Common myeloid progenitor, CD34-positive (primary cell): Measurements from ENCODE around the gene MORF4L1.

ENCODE experiments used
- CTCF ChIA-PET: fragments of 350-600 bp; sonication (Branson Sonifier 250); formaldehyde crosslinking; loops from one replicate; lab custom pipeline; 2021; ENCODE audit warnings: antibody characterized with exemption; lab: Charles Lee
- POLR2A ChIA-PET: fragments of 350-600 bp; sonication (Branson Sonifier 250); formaldehyde crosslinking; loops from one replicate; lab custom pipeline; 2021; ENCODE audit warnings: antibody characterized with exemption; lab: Charles Lee
- DNase-seq, 3 donors: peaks; one replicate each; pipeline versions ENCODE4 v3.0.0 to v3.0.0-alpha.2; 2013
- H3K27ac ChIP-seq, 2 experiments: 1 replicate in 1 of 2; 2 replicates in 1 of 2; pipeline ENCODE4 v1.7.0; 2013; ENCODE audit warnings: inconsistent platforms in 2 of 2, low read length in 2 of 2, mild to moderate bottlenecking in 2 of 2, low read depth in 1 of 2, moderate library complexity in 1 of 2; ENCODE audit not compliant: severe bottlenecking in 2 of 2, insufficient read depth in 1 of 2, poor library complexity in 1 of 2
- H3K27me3 ChIP-seq, 5 experiments: replicated peaks in 2 of 5; 1 replicate in 3 of 5; 2 replicates in 2 of 5; pipeline versions ENCODE4 v1.6.1 to v1.7.0; 2013; ENCODE audit warnings: low read length in 4 of 5, mild to moderate bottlenecking in 2 of 5, moderate library complexity in 2 of 5, inconsistent platforms in 1 of 5; ENCODE audit not compliant: insufficient read depth in 5 of 5, control insufficient read depth in 4 of 5
- H3K36me3 ChIP-seq, 4 experiments: 1 replicate in 2 of 4; 2 replicates in 2 of 4; pipeline versions ENCODE4 v1.6.1 to v1.7.0; 2013; ENCODE audit warnings: low read length in 3 of 4, control low read depth in 1 of 4, mild to moderate bottlenecking in 1 of 4; ENCODE audit not compliant: control insufficient read depth in 4 of 4, insufficient read depth in 4 of 4
- H3K4me1 ChIP-seq, 4 experiments: 1 replicate in 3 of 4; 2 replicates in 1 of 4; pipeline versions ENCODE4 v1.6.1 to v1.7.1; 2013; ENCODE audit warnings: low read length in 3 of 4, mild to moderate bottlenecking in 3 of 4, control low read depth in 1 of 4, inconsistent platforms in 1 of 4, moderate library complexity in 1 of 4; ENCODE audit not compliant: control insufficient read depth in 4 of 4, insufficient read depth in 4 of 4; ENCODE audit errors: control extremely low read depth in 1 of 4
- H3K4me3 ChIP-seq, 7 experiments: 1 replicate in 4 of 7; 2 replicates in 3 of 7; pipeline versions ENCODE4 v1.5.1 to v1.7.0; 2013; ENCODE audit warnings: mild to moderate bottlenecking in 7 of 7, low read length in 6 of 7, moderate library complexity in 6 of 7, inconsistent platforms in 2 of 7, low read depth in 2 of 7, control low read depth in 1 of 7; ENCODE audit not compliant: insufficient read depth in 4 of 7, control insufficient read depth in 1 of 7; ENCODE audit errors: extremely low read depth in 1 of 7
- H3K9me3 ChIP-seq, 5 experiments: 1 replicate in 4 of 5; 2 replicates in 1 of 5; pipeline versions ENCODE4 v1.6.1 to v1.7.1; 2013; ENCODE audit warnings: low read length in 4 of 5, mild to moderate bottlenecking in 2 of 5, inconsistent platforms in 1 of 5, low read depth in 1 of 5, moderate library complexity in 1 of 5; ENCODE audit not compliant: control insufficient read depth in 4 of 5, insufficient read depth in 2 of 5; ENCODE audit errors: control extremely low read depth in 1 of 5
- WGBS: methylation state at CpG from one replicate; pipeline ENCODE4 v1.1.5; 2013; ENCODE audit not compliant: insufficient coverage; 5-methylcytosine and 5-hydroxymethylcytosine counted together

Gene MORF4L1

GRCh38 chr15:78933823-78934654, 61.3 kb downstream of the MORF4L1 start:
- Histone ChIP-seq H3K9me3 (no peaks in the 10 kb centered on the region), H3K4me3 (no peak overlapping the region), H3K4me1 (peaks cover 2 to 24% (median 6%) of the 10 kb centered on the region in 4 experiments), H3K27me3 (no peaks in the 10 kb centered on the region), H3K27ac (no peak overlapping the region), H3K36me3 (no peaks in the 10 kb centered on the region)
- WGBS = 91% methylated on average over 18 of the region's 20 CpGs
- CTCF ChIA-PET = no interaction called here
- POLR2A ChIA-PET = no interaction called here
- no peak for DNase-seq

- 75% methylated on average over 3 of the region's 5 CpGs for WGBS
- no peak overlapping the region for H3K27ac ChIP-seq
- H3K36me3 ChIP-seq = no peaks in the 10 kb centered on the region
- H3K27me3 ChIP-seq = no peaks in the 10 kb centered on the region
- CTCF ChIA-PET = interaction anchor here (1.3 kb wide), 1 partner anchor 15 kb away, joined by 3 read pairs; no protein-coding TSS in a partner anchor
- POLR2A ChIA-PET = no interaction called here
- peaks cover 2 to 30% (median 6%) of the 10 kb centered on the region in 4 experiments for H3K4me1 ChIP-seq
- H3K4me3 ChIP-seq = no peak overlapping the region
- DNase-seq = no peak
- no peaks in the 10 kb centered on the region for H3K9me3 ChIP-seq
Observed at GRCh38 chr15:78934655-78935023, 61.9 kb downstream of the MORF4L1 start.

- Histone ChIP-seq H3K9me3 (no peaks in the 10 kb centered on the region), H3K4me1 (peaks cover 2 to 35% (median 6%) of the 10 kb centered on the region in 4 experiments), H3K27ac (no peak overlapping the region), H3K4me3 (peak overlapping the region in 1 of 7 experiments; percentile 29), H3K36me3 (no peaks in the 10 kb centered on the region), H3K27me3 (no peaks in the 10 kb centered on the region)
- ChIA-PET CTCF (no interaction called here), POLR2A (no interaction called here)
- WGBS = 48% methylated on average over 12 of the region's 14 CpGs
- DNase-seq = peak in 2 of 3 donors; percentile 22 to 49
Observed at GRCh38 chr15:78937132-78937739, 64.5 kb downstream of the MORF4L1 start.

- no peaks in the 10 kb centered on the region for H3K36me3 ChIP-seq
- peaks cover 0 to 12% (median 3%) of the 10 kb centered on the region in 5 experiments for H3K27me3 ChIP-seq
- no peak overlapping the region for H3K4me3 ChIP-seq
- H3K27ac ChIP-seq = no peak overlapping the region
- DNase-seq = peak in 2 of 3 donors; percentile 25 to 31
- no peaks in the 10 kb centered on the region for H3K9me3 ChIP-seq
- CTCF ChIA-PET = no interaction called here
- 69% methylated on average over 4 of the region's 6 CpGs for WGBS
- H3K4me1 ChIP-seq = peaks cover 2 to 35% (median 6%) of the 10 kb centered on the region in 4 experiments
- POLR2A ChIA-PET = no interaction called here
Observed at GRCh38 chr15:78938658-78939488, 66.2 kb downstream of the MORF4L1 start.

- Histone ChIP-seq H3K4me3 (no peak overlapping the region), H3K36me3 (no peaks in the 10 kb centered on the region), H3K27ac (no peak overlapping the region), H3K9me3 (no peaks in the 10 kb centered on the region), H3K27me3 (peaks cover 0 to 25% (median 8%) of the 10 kb centered on the region in 5 experiments), H3K4me1 (peaks cover 6 to 42% (median 11%) of the 10 kb centered on the region in 4 experiments)
- DNase-seq = no peak
- POLR2A ChIA-PET = no interaction called here
- 100% methylated on average over 4 of the region's 4 CpGs for WGBS
- CTCF ChIA-PET = no interaction called here
Observed at GRCh38 chr15:78942741-78943140, 70.1 kb downstream of the MORF4L1 start.

GRCh38 chr15:78943692-78944091, 71.0 kb downstream of the MORF4L1 start:
- peaks cover 0 to 25% (median 8%) of the 10 kb centered on the region in 5 experiments for H3K27me3 ChIP-seq
- peak overlapping the region in 1 of 7 experiments; percentile 17 for H3K4me3 ChIP-seq
- H3K9me3 ChIP-seq = no peaks in the 10 kb centered on the region
- DNase-seq = no peak
- H3K36me3 ChIP-seq = no peaks in the 10 kb centered on the region
- H3K4me1 ChIP-seq = peaks cover 2 to 36% (median 11%) of the 10 kb centered on the region in 4 experiments
- 95% methylated on average over 6 of the region's 7 CpGs for WGBS
- ChIA-PET CTCF (interaction anchor here (1.3 to 1.8 kb wide), 2 partner anchors 55 to 63 kb away, joined by 4 to 6 read pairs; no protein-coding TSS in a partner anchor), POLR2A (no interaction called here)
- no peak overlapping the region for H3K27ac ChIP-seq
